Mucosa of stomach (tissue), 1 donor: ENCODE results near the gene SHC4.
A peak's percentile ranks its signal among the peaks of the same experiment; 100 is the strongest.

ENCODE experiments used
- H3K27me3 ChIP-seq: one replicate; pipeline ENCODE4 v1.7.0; 2013; ENCODE audit warnings: mild to moderate bottlenecking, low read length; ENCODE audit not compliant: control insufficient read depth, insufficient read depth
- H3K36me3 ChIP-seq: one replicate; pipeline ENCODE4 v1.7.0; 2013; ENCODE audit warnings: low read length; ENCODE audit not compliant: control insufficient read depth, insufficient read depth
- H3K4me1 ChIP-seq: one replicate; pipeline ENCODE4 v1.7.0; 2013; ENCODE audit warnings: mild to moderate bottlenecking, low read length; ENCODE audit not compliant: control insufficient read depth, insufficient read depth
- H3K4me3 ChIP-seq: one replicate; pipeline ENCODE4 v1.7.0; 2013; ENCODE audit warnings: low read length
- H3K9ac ChIP-seq: one replicate; pipeline ENCODE4 v1.7.0; 2013; ENCODE audit warnings: mild to moderate bottlenecking, low read length, moderate library complexity
- H3K9me3 ChIP-seq: one replicate; pipeline ENCODE4 v1.7.0; 2013; ENCODE audit warnings: mild to moderate bottlenecking, low read length, moderate library complexity; ENCODE audit not compliant: control insufficient read depth
- donor health status: Pancreatic carcinoma.

Gene SHC4

DNA sequence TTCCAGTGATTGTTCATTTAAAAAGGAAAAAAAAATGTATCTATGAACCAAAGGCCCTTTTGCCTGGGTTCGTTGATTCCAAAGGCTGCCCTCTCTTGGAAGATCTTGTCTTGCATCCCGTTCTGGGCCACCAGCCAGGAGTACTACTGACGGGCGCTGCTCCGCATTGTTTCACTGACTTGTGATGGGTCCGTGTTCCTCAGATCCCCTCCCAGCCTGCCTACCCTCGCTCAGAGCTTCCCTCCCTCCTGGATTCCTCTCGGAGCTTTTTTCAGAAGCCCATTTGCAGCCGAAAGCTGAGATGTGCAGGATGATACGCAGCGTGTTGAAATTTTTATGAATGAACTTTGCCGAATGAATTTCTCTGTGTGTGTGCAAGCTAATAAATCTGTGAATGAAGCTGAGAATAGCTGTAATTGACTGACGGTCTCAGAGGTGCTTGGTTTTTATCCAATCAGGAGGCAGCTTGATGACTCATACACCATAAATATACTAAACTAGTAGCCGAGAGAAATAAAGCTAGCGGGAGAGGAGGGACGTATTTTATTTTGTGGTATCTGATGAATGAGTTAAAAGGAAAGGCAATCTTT lies at the start of gene SHC4:
Gene SHC4 (minus strand): TSS at position 396 of the 590 bp plus-strand sequence. CDS start 904 bp downstream, outside the sequence.
- H3K36me3 ChIP-seq: no peaks in the 10 kb centered on the region
- H3K4me1 ChIP-seq: no peaks in the 10 kb centered on the region
- peak within 1 kb of the TSS; percentile 0 for H3K9ac ChIP-seq
- H3K4me3 ChIP-seq: no peak within 1 kb of the TSS
- no peaks in the 10 kb centered on the region for H3K9me3 ChIP-seq
- peaks cover 24% of the 10 kb centered on the region for H3K27me3 ChIP-seq

GRCh38 chr15:48999314-48999713 lies 35.6 kb upstream of the SHC4 start:
- Histone ChIP-seq H3K4me3 (no peak overlapping the region), H3K36me3 (peaks cover 5% of the 10 kb centered on the region), H3K27me3 (no peaks in the 10 kb centered on the region), H3K4me1 (no peaks in the 10 kb centered on the region), H3K9me3 (no peaks in the 10 kb centered on the region), H3K9ac (no peak overlapping the region)

DNA sequence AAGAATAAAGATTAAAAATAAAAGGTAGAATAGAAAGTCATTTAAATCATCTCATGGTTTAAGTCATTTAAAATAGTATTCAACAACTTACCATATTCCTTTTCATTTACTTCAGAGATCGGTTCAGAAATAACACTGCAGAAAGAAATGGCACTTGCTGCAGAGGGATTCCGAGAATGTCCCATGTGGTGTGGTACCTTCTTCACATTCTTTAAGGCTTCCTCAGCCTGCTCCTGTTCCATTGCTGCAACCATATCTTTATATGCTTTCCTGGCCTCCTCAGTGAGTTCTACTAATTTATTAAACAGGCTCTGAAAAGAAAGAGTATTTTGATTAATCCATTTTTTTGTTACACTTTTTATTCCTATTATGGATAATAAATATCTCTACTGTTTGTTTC lies 32.6 kb upstream of the SHC4 start:
- Histone ChIP-seq H3K4me1 (no peaks in the 10 kb centered on the region), H3K9me3 (no peaks in the 10 kb centered on the region), H3K36me3 (peaks cover 5% of the 10 kb centered on the region), H3K27me3 (no peaks in the 10 kb centered on the region), H3K4me3 (no peak overlapping the region), H3K9ac (no peak overlapping the region)

DNA sequence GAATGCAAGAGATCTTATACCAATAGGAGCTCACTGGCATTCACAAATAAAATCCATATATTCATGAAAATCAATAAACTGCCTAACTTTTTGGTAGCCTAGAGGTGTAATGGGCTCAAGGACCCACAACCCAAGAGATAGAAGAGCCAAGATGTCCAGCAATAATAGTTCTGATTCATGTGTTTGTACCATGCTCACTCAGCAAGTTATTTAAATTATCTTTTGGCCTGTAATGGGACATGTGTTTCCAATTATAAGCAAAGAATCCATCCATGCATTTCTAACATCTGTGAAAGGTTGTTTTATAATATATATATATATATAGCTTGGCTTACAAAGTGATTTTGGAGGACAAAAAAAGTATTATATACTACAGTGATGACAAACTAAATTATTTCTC lies 29.7 kb upstream of the SHC4 start:
- Histone ChIP-seq H3K36me3 (peaks cover 5% of the 10 kb centered on the region), H3K4me1 (no peaks in the 10 kb centered on the region), H3K9ac (no peak overlapping the region), H3K4me3 (no peak overlapping the region), H3K27me3 (no peaks in the 10 kb centered on the region), H3K9me3 (no peaks in the 10 kb centered on the region)

GRCh38 chr15:48992545-48992944 lies 28.8 kb upstream of the SHC4 start:
- Histone ChIP-seq H3K36me3 (peaks cover 5% of the 10 kb centered on the region), H3K9ac (no peak overlapping the region), H3K4me3 (no peak overlapping the region), H3K27me3 (no peaks in the 10 kb centered on the region), H3K4me1 (no peaks in the 10 kb centered on the region), H3K9me3 (no peaks in the 10 kb centered on the region)

GRCh38 chr15:48992096-48992495 lies 28.4 kb upstream of the SHC4 start:
- H3K4me3 ChIP-seq: no peak overlapping the region
- no peaks in the 10 kb centered on the region for H3K4me1 ChIP-seq
- H3K9me3 ChIP-seq: no peaks in the 10 kb centered on the region
- peaks cover 5% of the 10 kb centered on the region for H3K36me3 ChIP-seq
- H3K27me3 ChIP-seq: no peaks in the 10 kb centered on the region
- no peak overlapping the region for H3K9ac ChIP-seq

GRCh38 chr15:48989170-48989569 lies 25.5 kb upstream of the SHC4 start:
- Histone ChIP-seq H3K27me3 (no peaks in the 10 kb centered on the region), H3K36me3 (no peaks in the 10 kb centered on the region), H3K4me3 (no peak overlapping the region)

GRCh38 chr15:48987142-48987541 lies 23.4 kb upstream of the SHC4 start:
- H3K9ac ChIP-seq: no peak overlapping the region
- no peak overlapping the region for H3K4me3 ChIP-seq
- no peaks in the 10 kb centered on the region for H3K36me3 ChIP-seq
- no peaks in the 10 kb centered on the region for H3K27me3 ChIP-seq
- no peaks in the 10 kb centered on the region for H3K4me1 ChIP-seq
- no peaks in the 10 kb centered on the region for H3K9me3 ChIP-seq

More at GRCh38 chr15:48989170-48989569, 25.5 kb upstream of the SHC4 start:
- Histone ChIP-seq H3K9me3 (no peaks in the 10 kb centered on the region), H3K4me1 (no peaks in the 10 kb centered on the region), H3K9ac (no peak overlapping the region)

DNA sequence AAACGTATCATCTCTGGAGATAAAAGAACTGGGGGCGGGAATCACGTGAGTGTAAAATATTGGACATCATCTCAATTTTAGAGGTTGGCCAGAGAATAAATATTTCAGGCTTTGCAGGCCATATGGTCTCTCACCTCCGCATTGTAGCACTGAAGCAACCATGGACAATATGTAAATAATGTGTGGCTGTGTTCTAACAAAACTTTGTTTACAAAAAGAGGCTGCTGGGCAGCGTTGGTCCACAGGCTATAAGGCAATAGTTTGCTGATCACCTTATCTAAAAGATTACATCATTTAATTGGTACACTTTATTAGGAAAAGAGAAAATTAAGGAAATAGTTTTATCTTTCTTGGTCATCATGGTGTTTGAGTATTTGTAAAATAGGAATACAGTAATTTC lies 22.5 kb upstream of the SHC4 start:
- Histone ChIP-seq H3K9ac (no peak overlapping the region), H3K27me3 (no peaks in the 10 kb centered on the region), H3K9me3 (no peaks in the 10 kb centered on the region), H3K4me1 (no peaks in the 10 kb centered on the region), H3K4me3 (no peak overlapping the region), H3K36me3 (no peaks in the 10 kb centered on the region)

GRCh38 chr15:48985516-48985915 lies 21.8 kb upstream of the SHC4 start:
- H3K9ac ChIP-seq: no peak overlapping the region
- no peaks in the 10 kb centered on the region for H3K4me1 ChIP-seq
- no peak overlapping the region for H3K4me3 ChIP-seq
- no peaks in the 10 kb centered on the region for H3K27me3 ChIP-seq
- H3K36me3 ChIP-seq: no peaks in the 10 kb centered on the region
- H3K9me3 ChIP-seq: no peaks in the 10 kb centered on the region

DNA sequence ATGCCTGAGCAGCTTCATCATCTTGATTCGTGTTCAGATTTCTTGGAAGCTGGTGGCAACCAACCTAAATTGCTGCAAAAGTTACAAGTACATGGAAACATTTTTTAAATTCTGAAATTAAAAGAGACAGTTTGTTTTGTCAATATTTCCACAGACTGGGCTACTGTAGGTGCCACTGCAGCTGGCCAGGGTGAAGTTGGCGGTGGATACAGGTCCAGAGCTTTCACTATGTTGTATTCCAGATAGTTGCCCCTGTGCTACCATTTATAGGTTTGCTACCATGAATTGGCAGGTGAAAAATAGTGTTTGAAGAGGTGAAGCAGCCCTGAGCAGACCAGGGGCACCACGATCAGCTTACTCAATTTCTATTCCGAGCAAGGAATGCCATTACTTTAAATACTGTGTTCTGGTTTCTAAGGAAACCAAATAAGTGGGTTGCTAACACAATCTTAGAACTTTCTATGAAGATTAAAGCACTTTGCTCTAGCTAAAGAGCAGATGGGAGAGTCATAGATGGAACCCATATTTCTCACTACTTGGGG lies 21.2 kb upstream of the SHC4 start:
- Histone ChIP-seq H3K9ac (no peak overlapping the region), H3K4me3 (no peak overlapping the region), H3K36me3 (no peaks in the 10 kb centered on the region), H3K4me1 (no peaks in the 10 kb centered on the region), H3K9me3 (no peaks in the 10 kb centered on the region), H3K27me3 (no peaks in the 10 kb centered on the region)

- Histone ChIP-seq H3K9ac (no peak overlapping the region), H3K4me1 (no peaks in the 10 kb centered on the region), H3K27me3 (no peaks in the 10 kb centered on the region), H3K4me3 (no peak overlapping the region), H3K9me3 (no peaks in the 10 kb centered on the region), H3K36me3 (no peaks in the 10 kb centered on the region)
These were observed 20.4 kb upstream of the SHC4 start for GRCh38 chr15:48984021-48984710.
